Choroid plexus epithelial cell (primary cell): ENCODE results near the gene FNDC3B.

Experiments used
- DNase-seq: peaks from one replicate; pipeline ENCODE4 v3.0.0-alpha.2; 2010; ENCODE audit warnings: low read depth
- H3K4me3 ChIP-seq: 2 replicates; pipeline ENCODE4 v1.5.1; 2011; ENCODE audit warnings: low read depth, mild to moderate bottlenecking, control low read depth, low read length, moderate library complexity
- TF ChIP-seq, protein P1 (sequence below): conservative IDR thresholded peaks from 2 replicates; pipeline ENCODE4 v1.5.1; 2011; ENCODE audit warnings: low read depth, mild to moderate bottlenecking, control low read depth, inconsistent platforms, low read length, moderate library complexity

Gene FNDC3B

DNA sequence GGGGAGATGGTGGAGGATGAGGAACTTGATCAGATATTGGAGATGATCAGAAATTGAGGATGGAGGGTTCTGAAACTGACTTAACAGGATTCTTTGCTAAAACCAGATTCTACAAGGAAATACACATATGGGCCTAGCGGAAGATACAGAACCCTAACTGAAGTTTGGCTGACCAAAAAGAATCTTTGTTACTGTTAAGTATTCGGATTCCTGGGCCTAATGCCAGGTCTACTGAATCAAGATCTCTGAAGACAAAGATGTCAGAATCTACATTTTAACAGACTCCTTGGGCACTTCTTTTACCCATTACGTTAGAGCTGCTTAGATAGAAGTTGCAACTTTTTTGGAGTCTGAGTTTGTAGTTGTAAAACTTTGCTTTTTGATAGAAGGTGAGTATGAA is 137.7 kb downstream of the FNDC3B start:
- H3K4me3 ChIP-seq: no peak overlapping the region
- peak; percentile 86 for DNase-seq
- TF ChIP-seq, protein P1, sequence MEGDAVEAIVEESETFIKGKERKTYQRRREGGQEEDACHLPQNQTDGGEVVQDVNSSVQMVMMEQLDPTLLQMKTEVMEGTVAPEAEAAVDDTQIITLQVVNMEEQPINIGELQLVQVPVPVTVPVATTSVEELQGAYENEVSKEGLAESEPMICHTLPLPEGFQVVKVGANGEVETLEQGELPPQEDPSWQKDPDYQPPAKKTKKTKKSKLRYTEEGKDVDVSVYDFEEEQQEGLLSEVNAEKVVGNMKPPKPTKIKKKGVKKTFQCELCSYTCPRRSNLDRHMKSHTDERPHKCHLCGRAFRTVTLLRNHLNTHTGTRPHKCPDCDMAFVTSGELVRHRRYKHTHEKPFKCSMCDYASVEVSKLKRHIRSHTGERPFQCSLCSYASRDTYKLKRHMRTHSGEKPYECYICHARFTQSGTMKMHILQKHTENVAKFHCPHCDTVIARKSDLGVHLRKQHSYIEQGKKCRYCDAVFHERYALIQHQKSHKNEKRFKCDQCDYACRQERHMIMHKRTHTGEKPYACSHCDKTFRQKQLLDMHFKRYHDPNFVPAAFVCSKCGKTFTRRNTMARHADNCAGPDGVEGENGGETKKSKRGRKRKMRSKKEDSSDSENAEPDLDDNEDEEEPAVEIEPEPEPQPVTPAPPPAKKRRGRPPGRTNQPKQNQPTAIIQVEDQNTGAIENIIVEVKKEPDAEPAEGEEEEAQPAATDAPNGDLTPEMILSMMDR: no peak

DNA sequence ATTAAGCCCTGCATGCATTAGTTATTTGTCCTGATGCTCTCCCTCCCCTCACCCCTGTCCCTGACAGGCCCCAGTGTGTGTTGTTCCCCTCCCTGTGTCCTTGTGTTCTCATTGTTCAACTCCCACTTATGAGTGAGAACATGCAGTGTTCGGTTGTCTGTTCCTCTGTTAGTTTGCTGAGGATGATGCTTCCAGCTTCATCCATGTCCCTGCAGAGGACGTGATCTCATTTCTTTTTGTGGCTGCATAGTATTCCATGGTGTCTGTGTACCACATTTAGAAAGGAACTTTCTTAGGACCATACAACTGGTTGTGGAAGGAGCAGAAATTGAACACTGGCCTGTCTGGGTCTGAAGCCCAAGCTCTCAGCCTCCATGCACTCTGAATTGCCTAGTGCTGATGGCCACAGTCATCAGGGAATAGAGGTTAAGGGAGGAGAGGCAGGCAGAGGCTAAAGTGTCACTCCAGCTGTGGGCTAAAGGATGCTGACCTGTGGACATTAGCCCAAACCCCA is 138.5 kb downstream of the FNDC3B start:
- DNase-seq: no peak
- TF ChIP-seq, protein P1: no peak
- no peak overlapping the region for H3K4me3 ChIP-seq

DNA sequence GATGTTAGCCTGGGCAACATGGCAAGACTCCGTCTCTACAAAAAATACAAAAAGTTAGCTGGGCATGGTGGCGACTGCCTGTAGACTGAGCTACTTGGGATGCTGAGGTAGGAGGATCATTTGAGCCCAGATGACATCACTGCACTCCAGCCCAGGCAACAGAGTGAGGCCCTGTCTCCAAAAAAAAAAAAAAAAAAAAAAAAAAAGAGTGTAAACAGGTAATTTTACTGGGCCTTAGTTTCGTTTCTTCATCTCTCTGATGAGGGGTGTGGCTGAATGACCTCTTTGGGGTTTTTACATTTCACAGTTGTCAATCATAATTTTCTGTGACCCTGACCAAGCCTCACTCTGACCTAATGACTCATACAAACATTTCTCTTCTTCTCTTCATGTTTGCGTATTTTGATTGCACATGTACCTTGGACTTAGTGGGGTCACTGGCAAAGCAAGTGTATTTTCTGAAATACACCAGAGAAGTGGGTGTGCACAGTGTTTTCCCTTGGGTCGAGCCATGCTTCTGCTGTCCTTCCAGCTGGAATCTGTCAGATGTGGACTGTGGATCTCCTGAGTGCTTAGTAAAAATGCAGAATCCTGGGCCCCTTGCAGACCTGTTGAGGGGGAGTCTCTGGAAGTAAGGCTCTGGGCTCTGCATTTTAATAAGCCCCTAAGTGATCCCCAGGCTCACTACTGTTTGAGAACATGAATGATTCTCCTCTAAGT is 140.5 kb downstream of the FNDC3B start:
- H3K4me3 ChIP-seq: no peak overlapping the region
- TF ChIP-seq, protein P1: no peak
- DNase-seq: peak; percentile 56

DNA sequence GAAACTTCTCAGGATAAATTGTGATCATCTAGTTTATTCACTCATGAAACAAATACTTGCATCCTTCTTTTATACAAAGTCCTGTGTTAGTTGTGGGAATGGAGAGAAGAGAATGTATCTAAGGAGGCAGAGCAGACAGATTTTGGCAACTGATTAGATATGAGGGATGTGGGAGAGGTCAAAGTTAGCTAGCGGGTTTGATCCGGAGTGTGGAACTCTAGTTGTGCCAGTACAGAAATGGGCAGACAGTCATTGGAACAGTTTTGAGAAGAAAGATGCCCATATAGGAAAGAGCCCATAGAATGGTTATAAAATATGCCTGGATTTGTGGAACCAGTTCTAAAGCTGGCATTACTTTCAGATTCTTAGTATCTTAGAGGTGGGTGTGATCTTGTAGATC is 141.1 kb downstream of the FNDC3B start:
- H3K4me3 ChIP-seq: no peak overlapping the region
- no peak for DNase-seq
- TF ChIP-seq, protein P1: no peak

DNA sequence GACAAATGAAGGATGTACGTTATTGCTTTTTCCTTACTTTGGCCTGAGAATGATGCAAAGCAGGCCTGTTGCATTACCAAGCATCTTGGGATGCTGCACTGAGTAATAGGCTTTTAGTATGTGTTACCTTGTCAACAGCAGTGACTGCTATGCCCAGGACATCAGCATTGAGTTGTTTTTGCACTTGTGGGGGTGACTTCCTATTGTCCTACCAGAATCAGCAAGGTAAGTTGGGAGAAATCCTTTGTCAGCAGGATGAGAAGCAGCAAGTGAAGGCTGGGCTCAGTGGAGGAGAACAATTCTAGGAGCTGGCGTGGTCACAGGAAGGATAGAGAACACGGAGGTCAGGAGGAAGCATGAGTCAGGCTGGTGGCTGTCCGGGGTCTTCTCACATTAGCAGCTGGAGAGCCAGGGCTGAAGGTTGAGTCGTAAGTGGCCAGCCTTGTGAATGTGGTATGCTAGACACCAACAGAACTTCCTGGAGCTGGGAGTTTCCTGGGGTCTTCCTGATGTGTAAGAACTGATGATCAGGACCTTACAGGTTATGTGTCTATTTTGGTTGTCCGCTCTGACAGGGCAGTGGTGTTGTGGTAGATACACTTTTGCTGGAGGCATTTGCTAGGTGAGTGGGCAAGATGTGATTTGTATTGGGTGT is 142.7 kb downstream of the FNDC3B start:
- TF ChIP-seq, protein P1: no peak
- DNase-seq: peak; percentile 73
- no peak overlapping the region for H3K4me3 ChIP-seq

DNA sequence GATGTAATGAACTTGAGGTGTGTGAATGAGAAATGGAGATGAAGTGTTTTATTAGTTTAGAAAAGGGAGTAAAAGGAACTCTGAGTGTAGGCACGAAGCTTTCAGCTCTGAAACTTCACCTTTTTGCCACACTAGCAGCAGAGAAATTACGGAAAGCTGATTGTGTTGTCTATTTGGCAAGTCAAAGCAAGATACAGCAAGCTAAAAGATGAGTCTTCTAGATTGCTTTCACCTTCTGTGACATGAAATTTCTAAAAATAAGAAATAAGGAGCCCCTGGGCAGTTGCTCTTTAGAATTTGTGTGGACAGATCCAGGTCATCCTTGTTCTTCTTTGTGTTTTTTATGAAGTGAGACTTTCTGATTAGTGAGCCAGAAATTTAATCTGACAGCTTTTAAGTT is 143.4 kb downstream of the FNDC3B start:
- H3K4me3 ChIP-seq: no peak overlapping the region
- TF ChIP-seq, protein P1: no peak
- no peak for DNase-seq
